ENCODE results near the gene BMPR2.

GRCh38 chr2:202337706-202338346 is 38.3 kb upstream of the BMPR2 start:
- TF ChIP-seq CTCF (conservative IDR thresholded peaks at IDR 0.05; ENCODE audit: low read depth, low read length) (no peak), EZH2 (IDR thresholded peaks at IDR 0.05; ENCODE audit: low read length, unreplicated experiment) (no peak)

Data from PC-3 (cell line).